CD4-positive, alpha-beta T cell (primary cell): Measurements from ENCODE around the gene MED27. TPM values are rescaled to one million over a fixed set of nuclear protein-coding genes. Genes with fewer than 3 reads are reported as not detected.

Experiments
- ATAC-seq: fragments of 200-7000 bp; cut with Tn5 transposase; one replicate; pipeline ENCODE4 v1.10.0; 2022; ENCODE audit warnings: mild to moderate bottlenecking; ENCODE audit not compliant: poor library complexity
- CTCF ChIA-PET: fragments of 350-600 bp; sonication (Branson Sonifier 250); formaldehyde crosslinking; loops from one replicate; lab custom pipeline; 2021; ENCODE audit warnings: antibody characterized with exemption, inconsistent platforms; lab: Charles Lee
- POLR2A ChIA-PET: fragments of 350-600 bp; sonication (Branson Sonifier 250); formaldehyde crosslinking; loops from one replicate; lab custom pipeline; 2021; ENCODE audit warnings: antibody characterized with exemption, inconsistent platforms; lab: Charles Lee
- DNase-seq, 14 experiments: peaks; one replicate each; pipeline ENCODE4 v3.0.0-alpha.2; 2013 to 2020; ENCODE audit warnings: mixed read lengths in 2 of 14
- H3K27ac ChIP-seq, 2 donors: one replicate each; pipeline versions ENCODE4 v1.5.1 to v1.7.0; 2013; ENCODE audit warnings: low read length in 2 of 2, low read depth in 1 of 2, mild to moderate bottlenecking in 1 of 2
- H3K27me3 ChIP-seq, 2 experiments: 1 replicate in 1 of 2; 2 replicates in 1 of 2; pipeline versions ENCODE4 v1.6.1 to v1.7.0; 2013; ENCODE audit warnings: low read length in 2 of 2, control low read depth in 1 of 2, mild to moderate bottlenecking in 1 of 2, moderate library complexity in 1 of 2; ENCODE audit not compliant: insufficient read depth in 2 of 2, control insufficient read depth in 1 of 2
- H3K36me3 ChIP-seq: one replicate; pipeline ENCODE4 v1.6.1; 2013; ENCODE audit warnings: low read length, control low read depth; ENCODE audit not compliant: insufficient read depth
- H3K4me1 ChIP-seq: one replicate; pipeline ENCODE4 v1.6.1; 2013; ENCODE audit warnings: low read length, control low read depth; ENCODE audit not compliant: insufficient read depth
- H3K4me3 ChIP-seq: one replicate; pipeline ENCODE4 v1.5.1; 2013; ENCODE audit warnings: mild to moderate bottlenecking, low read length, moderate library complexity
- H3K9me3 ChIP-seq, 2 experiments: 1 replicate in 1 of 2; 2 replicates in 1 of 2; pipeline versions ENCODE4 v1.6.1 to v1.7.0; 2013; ENCODE audit warnings: low read length in 2 of 2, mild to moderate bottlenecking in 2 of 2, control low read depth in 1 of 2, moderate library complexity in 1 of 2; ENCODE audit not compliant: control insufficient read depth in 1 of 2, insufficient read depth in 1 of 2
- H3K27ac Mint-ChIP-seq: one replicate; pipeline ENCODE4 v1.8.0; 2020; ENCODE audit warnings: mixed read lengths
- H3K27me3 Mint-ChIP-seq: one replicate; pipeline ENCODE4 v1.8.0; 2021; ENCODE audit warnings: mixed read lengths
- H3K36me3 Mint-ChIP-seq: one replicate; pipeline ENCODE4 v1.8.0; 2021; ENCODE audit warnings: low read depth, mixed read lengths
- H3K4me1 Mint-ChIP-seq: one replicate; pipeline ENCODE4 v1.8.0; 2021; ENCODE audit warnings: low read depth, mixed read lengths
- H3K4me3 Mint-ChIP-seq: one replicate; pipeline ENCODE4 v1.8.0; 2020; ENCODE audit warnings: mild to moderate bottlenecking, mixed read lengths
- H3K9me3 Mint-ChIP-seq: one replicate; pipeline ENCODE4 v1.8.0; 2020; ENCODE audit warnings: mixed read lengths
- intact Hi-C, 2 experiments: fragments of 100-400 bp; cut with DNase I in 1 of 2; cut with micrococcal nuclease in 1 of 2; formaldehyde crosslinking; loops; one replicate each; pipeline versions ENCODE4 v1.15.1 to v1.9.0; 2023 to 2025; cut with DNase I, micrococcal nuclease
- total RNA-seq, 174 experiments: library from RNA in 2 of 174; stranded (reverse) in 2 of 174; gene quantifications; one replicate each; pipeline ENCODE4 v1.2.3 and lab custom pipeline; 2021 to 2026
- TF ChIP-seq, protein P1 (sequence below): fragments of 200-600 bp; IDR thresholded peaks from one replicate; pipeline ENCODE4 v1.8.0; 2022; ENCODE audit warnings: antibody characterized with exemption, mild to moderate bottlenecking

MED27 gene
- total RNA-seq, 2 experiments from 2014 or later = 15.0 to 17.4 TPM

DNA sequence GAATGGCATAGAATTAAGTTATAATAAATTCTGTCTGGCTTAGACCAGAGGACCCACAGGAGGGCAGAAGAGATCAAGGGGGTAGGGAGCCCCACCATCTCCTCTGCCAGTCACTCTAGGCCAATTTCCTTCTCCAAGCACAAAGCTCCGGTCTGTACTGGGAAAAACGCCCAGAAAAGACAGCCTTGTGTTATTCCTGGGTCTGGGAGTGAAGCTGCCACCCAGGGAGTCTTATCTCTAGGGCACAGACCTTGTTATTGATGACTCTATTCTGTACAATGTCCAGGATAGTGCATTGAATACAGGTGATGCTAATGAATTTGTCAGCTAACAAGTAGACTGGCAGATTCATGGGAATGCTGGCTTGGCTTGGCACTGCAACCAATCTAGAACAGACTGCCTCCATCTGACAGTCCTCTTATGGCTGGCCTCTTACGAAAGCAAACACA is 60.7 kb downstream of the MED27 start:
- Histone ChIP-seq H3K4me1 (no peaks in the 10 kb centered on the region), H3K27me3 (no peaks in the 10 kb centered on the region), H3K9me3 (no peaks in the 10 kb centered on the region), H3K36me3 (no peaks in the 10 kb centered on the region), H3K27ac (no peak overlapping the region), H3K4me3 (no peak overlapping the region)
- DNase-seq = no peak
- intact Hi-C loops = no loop called here
- H3K4me3 Mint-ChIP-seq = no peak overlapping the region
- H3K27ac Mint-ChIP-seq = no peak overlapping the region
- CTCF ChIA-PET = no interaction called here
- POLR2A ChIA-PET = no interaction called here
- H3K36me3 Mint-ChIP-seq = peaks cover 11% of the 10 kb centered on the region
- no peaks in the 10 kb centered on the region for H3K27me3 Mint-ChIP-seq
- TF ChIP-seq, protein P1, sequence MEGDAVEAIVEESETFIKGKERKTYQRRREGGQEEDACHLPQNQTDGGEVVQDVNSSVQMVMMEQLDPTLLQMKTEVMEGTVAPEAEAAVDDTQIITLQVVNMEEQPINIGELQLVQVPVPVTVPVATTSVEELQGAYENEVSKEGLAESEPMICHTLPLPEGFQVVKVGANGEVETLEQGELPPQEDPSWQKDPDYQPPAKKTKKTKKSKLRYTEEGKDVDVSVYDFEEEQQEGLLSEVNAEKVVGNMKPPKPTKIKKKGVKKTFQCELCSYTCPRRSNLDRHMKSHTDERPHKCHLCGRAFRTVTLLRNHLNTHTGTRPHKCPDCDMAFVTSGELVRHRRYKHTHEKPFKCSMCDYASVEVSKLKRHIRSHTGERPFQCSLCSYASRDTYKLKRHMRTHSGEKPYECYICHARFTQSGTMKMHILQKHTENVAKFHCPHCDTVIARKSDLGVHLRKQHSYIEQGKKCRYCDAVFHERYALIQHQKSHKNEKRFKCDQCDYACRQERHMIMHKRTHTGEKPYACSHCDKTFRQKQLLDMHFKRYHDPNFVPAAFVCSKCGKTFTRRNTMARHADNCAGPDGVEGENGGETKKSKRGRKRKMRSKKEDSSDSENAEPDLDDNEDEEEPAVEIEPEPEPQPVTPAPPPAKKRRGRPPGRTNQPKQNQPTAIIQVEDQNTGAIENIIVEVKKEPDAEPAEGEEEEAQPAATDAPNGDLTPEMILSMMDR = no peak
- peaks cover 22% of the 10 kb centered on the region for H3K4me1 Mint-ChIP-seq
- no peak for ATAC-seq
- H3K9me3 Mint-ChIP-seq = no peaks in the 10 kb centered on the region

DNA sequence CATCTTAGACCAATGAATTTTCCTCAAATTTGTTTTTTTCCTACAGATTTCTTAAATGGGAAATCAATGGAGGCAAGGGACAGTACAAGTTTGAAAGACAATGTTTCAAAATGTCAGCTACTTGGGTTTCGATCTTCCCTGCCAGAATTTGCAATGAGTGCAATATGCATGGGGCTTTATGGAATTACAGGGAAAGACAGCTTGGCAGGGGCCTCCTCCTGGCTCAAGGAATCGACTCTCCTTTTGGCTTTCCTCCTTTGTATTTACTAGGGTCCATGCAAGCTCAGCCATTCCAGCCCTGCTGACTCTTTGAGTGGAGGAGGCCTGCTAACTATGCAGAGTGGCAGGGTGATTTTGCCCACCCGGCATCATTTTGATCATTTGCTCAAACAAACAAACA is 63.2 kb downstream of the MED27 start:
- ChIA-PET POLR2A (no interaction called here), CTCF (interaction anchor here (1.0 kb wide), 1 partner anchor 49 kb away, joined by 3 read pairs; no protein-coding TSS in a partner anchor)
- Mint-ChIP-seq H3K27me3 (no peaks in the 10 kb centered on the region), H3K4me1 (peaks cover 18% of the 10 kb centered on the region), H3K9me3 (no peaks in the 10 kb centered on the region), H3K27ac (no peak overlapping the region), H3K4me3 (no peak overlapping the region), H3K36me3 (peaks cover 33% of the 10 kb centered on the region)
- Histone ChIP-seq H3K27me3 (no peaks in the 10 kb centered on the region), H3K9me3 (no peaks in the 10 kb centered on the region), H3K4me3 (no peak overlapping the region), H3K36me3 (peaks cover 8% of the 10 kb centered on the region), H3K4me1 (no peaks in the 10 kb centered on the region), H3K27ac (no peak overlapping the region)
- no peak for ATAC-seq
- no peak for DNase-seq
- TF ChIP-seq, protein P1 = no peak
- intact Hi-C loops = no loop called here

DNA sequence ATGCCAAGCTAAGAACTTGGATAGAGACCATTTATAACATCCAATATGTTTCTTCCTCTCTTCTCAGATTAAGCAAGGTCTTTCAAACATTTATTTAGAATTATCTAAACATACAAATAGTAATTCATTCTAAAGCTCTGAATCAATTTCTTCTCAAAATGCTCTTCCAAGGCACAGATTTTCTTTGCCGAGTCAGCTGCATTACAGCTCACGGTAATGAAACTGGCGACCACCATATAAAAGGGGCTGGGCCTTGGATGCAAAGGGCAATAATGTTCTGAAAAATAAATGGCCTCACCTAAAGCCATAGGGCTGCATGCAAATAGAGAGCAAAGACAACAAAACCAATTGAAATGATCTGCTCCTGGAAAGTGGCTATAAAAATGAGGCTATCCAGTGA is 63.8 kb downstream of the MED27 start:
- peaks cover 14% of the 10 kb centered on the region for H3K4me1 Mint-ChIP-seq
- Histone ChIP-seq H3K27me3 (no peaks in the 10 kb centered on the region), H3K36me3 (peaks cover 13% of the 10 kb centered on the region), H3K27ac (no peak overlapping the region), H3K9me3 (no peaks in the 10 kb centered on the region), H3K4me1 (no peaks in the 10 kb centered on the region), H3K4me3 (no peak overlapping the region)
- intact Hi-C loops = no loop called here
- no peaks in the 10 kb centered on the region for H3K27me3 Mint-ChIP-seq
- TF ChIP-seq, protein P1 = no peak
- H3K9me3 Mint-ChIP-seq = no peaks in the 10 kb centered on the region
- ATAC-seq (no peak), DNase-seq (no peak)
- H3K4me3 Mint-ChIP-seq = no peak overlapping the region
- POLR2A ChIA-PET = no interaction called here
- CTCF ChIA-PET = interaction anchor here (1.0 kb wide), 1 partner anchor 48 kb away, joined by 3 read pairs; no protein-coding TSS in a partner anchor
- peaks cover 35% of the 10 kb centered on the region for H3K36me3 Mint-ChIP-seq
- no peak overlapping the region for H3K27ac Mint-ChIP-seq
